ENCODE measurements around the gene CEBPE.
A peak's percentile ranks its signal among the peaks of the same experiment; 100 is the strongest.

The CEBPE gene

DNA sequence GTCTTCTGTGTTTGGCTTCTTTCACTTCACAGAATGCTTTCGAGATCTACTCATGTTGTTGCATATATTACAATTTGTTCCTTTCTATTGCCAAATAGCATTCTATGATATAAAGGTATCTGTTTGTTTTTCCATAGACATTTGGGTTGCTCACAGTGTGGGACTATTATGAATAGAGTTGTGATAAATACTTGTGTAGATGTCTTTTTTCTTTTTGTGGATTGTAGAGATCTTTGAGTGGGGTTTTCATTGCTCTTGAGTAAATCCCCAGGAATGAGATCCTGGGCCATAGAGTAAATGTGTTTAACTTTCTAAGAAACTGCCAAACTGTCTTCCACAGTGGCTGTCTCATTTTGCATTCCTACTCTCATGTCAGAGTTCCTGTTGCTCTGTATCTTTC lies 24.9 kb upstream of the CEBPE start:
- DNase-seq: no peak

DNA sequence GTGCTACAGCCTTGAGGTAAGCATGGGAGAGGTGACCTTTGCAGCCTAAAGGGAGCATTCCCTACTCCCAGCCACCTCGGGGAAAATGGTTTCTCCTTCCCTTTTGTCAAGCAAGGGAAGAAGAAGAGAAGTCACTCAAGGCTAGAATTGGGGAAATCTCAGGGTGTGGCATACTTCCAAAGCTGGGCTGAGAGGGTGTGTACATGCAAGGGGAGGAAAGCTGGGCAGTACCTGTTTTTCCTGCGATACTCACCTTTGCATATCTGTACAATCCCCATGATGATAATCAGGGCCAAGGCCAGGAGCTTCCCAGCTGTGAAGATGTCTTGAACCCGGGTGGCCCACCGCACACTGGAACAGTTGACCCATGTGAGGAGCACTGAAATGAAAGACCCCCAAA lies 23.8 kb upstream of the CEBPE start:
- no peak for DNase-seq

DNA sequence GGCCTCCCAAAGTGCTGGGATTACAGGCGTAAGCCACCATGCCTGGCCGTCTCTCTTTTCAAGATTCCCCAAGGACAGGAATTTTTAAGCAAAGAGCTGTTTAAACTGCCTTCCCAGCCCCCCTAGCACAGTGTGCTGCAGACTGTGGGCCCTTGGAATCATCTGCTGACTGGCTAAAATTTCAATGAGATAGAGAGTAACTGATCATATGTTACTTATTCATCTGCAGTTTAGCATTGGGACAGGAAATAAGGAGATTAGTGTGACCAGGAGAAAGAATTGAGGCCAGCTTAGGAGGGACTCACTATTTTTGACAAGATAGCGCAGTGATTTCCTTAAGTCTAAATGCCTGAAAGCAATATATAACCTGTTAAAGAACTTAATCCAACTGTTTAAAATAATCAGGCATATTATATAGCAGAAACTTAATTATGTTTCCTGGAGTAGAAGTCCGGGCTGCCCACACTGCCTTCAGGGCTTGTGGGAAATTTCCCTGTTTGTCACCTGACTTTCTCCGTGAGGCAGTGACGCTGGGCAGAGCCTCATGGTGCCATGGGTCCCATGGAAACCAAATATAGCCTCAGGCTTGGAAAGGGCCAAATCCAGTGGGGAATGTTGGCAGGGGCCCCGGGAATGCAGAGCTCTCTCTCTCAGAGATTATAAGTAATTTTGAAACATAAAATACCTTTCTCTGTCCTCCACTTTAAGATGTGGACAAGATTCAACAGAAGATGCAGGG lies 22.8 kb upstream of the CEBPE start:
- no peak for DNase-seq

DNA sequence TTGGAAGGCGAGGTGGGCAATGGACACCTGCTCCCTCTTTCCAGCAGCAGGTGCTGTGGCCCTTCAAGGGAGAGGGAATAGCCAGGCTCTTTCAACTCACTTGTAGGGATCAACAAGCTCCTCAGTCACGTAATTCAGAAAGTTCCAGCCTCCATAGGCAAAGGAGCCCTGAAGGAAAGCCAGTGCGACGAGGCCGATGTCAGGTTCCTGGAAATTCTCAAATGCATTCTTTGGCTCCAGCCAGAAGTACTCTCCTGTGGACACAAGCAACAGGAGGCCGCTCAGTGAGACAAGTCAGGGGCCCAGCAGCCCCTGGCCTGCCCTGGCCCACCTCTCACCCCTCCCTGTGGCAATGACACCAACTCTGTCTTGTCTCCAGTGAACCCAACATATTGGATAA lies 21.3 kb upstream of the CEBPE start:
- DNase-seq: no peak

DNA sequence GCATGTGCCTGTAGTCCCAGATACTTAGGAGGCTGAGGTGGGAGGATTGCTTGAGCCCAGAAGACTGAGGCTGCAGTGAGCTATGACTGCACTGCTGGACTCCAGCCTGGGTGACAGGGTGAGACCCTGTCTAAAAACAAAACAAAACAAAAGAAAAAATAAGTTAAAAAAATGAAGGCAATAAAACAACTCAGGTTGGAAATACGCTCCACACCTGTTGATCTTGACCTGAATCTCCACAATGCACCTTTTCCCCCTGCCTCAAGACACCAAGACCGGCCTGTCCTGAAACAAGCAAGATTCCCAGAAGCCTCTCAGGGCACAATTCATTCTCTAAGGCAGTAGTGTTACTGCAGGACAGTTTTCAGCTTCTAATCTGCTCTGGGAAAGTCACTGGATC lies 20.8 kb upstream of the CEBPE start:
- DNase-seq: no peak

GRCh38 chr14:23137813-23138535 lies 18.9 kb upstream of the CEBPE start:
- DNase-seq: no peak

GRCh38 chr14:23137192-23137812 lies 18.2 kb upstream of the CEBPE start:
- DNase-seq: no peak

DNA sequence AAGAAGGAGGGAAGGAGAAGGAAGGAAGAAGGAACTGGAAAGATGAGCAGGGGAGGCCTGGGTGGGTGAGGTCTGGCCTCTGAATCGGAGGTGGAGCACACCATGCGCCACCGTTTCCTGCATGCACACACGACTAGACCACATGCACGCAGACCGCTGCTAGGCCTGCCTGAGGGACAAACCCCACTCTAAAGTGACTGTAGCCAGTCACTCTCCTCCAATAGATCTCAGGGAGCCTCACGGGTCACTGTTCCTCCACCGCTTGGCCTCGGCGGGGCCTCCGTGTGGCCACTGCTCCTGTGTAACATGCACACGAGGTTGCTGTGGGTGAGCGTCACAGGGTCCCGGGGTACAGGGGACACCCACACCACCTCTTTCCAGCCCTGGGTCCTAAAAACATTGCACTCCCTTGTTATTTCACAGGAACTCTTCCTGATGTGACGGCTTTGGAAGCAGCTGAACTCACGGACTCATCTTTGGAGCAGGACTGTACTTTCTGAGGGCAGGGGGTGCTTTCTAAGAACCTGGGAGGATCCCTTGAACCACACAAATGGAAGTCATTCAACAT lies 17.6 kb upstream of the CEBPE start:
- DNase-seq: no peak

DNA sequence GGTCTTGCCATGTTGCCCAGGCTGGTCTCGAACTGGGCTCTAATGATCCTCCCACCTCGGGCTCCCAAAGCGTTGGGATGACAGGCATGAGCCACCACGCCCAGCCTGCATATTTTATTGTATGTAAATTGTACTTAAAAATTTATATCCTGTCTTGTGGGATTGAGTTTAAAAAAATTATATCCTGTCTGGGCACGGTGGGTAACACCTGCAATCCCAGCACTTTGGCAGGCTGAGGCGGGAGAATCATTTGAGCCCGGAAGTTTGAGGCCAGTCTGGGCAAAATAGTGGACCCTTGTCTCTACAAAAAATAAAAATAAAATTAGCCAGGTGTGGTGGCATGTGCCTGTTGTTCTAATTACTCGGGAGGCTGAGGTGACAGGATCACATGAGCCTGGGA lies 13.9 kb upstream of the CEBPE start:
- no peak for DNase-seq

DNA sequence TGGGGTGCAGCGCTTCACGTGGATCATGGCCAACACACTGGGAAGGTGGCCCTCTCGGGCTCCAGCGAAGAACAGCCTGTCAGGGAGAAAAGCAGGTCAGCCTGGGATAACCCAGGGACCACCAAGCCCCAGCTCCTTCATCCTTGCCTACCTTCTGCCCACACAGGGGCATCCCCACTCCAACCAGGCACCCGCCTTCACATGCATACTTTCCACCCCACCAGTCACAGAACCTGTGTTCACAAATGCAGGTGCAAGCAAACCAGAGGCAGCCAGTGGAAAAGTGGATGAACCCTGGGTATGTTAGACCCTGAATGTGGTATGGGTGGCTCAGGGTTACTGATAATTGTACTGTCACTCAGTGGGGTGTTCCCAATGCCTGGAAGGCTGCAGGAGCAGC lies 12.4 kb upstream of the CEBPE start:
- DNase-seq: no peak

DNA sequence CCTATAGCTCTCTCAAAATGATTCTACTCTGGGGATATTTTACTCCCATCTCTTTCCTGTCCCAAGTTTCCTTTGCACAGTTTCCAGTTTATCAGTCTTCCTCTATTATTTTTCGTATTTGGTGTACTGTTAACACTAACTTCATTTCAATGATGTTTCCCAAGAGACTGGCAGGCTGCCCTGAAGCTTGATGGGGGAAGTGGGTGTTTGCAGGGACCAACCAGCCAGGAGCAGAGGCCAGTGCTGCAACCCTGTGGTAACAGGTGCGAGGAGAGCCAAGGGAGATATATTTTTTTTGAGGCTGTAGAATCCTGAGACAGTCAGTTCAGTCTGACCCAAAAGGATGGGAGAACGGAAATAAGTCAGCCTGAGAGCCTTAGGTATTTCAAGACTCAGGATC lies 11.8 kb upstream of the CEBPE start:
- no peak for DNase-seq

GRCh38 chr14:23129759-23130316 lies 10.8 kb upstream of the CEBPE start:
- no peak for DNase-seq

DNA sequence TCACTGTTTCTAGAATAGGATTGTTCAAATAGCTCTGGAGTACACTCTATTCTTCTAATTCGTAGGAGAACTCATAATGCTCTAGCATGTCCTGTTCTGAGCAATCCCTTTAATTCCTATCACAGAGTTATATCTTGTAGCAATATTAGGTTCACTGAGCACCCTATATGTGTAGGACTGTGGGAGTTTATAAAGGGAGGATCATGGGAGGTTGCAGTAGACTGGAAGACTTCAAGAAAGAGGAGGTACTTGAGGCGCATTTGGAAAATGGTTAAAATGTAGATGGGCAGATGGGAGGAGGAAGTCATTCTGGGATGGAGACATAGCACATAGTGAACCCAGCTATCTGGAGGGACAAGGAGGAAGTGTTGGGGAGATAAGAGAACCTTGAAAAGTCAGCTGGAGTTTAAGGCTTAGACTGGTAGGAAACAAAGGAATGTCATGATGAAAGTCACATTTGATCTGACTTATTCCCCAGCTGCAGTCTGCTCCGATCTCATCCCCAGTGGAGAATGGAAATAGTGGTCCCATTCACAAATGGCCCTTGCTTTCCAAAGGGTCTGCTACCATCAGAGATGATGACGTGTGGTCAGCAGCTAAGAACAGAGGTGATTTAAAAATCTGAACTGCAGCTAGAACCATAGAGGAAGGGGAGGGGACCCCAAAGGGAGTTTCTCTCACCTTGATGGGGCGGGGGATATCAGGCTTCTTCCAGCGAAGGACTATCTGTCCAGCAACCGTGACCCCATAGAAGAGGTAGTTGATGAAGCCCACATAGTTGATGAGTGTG lies 10.1 kb upstream of the CEBPE start:
- DNase-seq: no peak

DNA sequence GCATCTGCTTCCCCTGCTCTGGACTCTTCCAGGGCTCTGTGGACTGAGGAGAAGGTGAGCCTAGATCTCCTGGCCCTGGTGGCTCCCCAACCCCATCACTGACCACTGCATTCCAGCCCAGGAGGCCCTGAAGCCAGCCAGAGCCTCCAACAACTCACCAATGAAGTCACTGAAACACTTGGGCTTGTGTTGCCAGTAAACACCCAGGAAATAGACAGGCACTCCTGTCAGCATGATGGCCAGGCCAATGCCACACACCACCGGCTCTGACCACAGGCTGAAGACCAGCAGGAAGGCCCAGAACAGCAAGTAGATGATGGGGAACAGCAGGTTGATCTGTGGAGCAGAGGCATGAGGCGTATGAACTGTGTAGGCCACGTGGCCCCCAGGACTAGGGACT lies 8.8 kb upstream of the CEBPE start:
- no peak for DNase-seq

- no peak for DNase-seq
Measured at GRCh38 chr14:23126548-23127278, 7.7 kb upstream of the CEBPE start.

DNA sequence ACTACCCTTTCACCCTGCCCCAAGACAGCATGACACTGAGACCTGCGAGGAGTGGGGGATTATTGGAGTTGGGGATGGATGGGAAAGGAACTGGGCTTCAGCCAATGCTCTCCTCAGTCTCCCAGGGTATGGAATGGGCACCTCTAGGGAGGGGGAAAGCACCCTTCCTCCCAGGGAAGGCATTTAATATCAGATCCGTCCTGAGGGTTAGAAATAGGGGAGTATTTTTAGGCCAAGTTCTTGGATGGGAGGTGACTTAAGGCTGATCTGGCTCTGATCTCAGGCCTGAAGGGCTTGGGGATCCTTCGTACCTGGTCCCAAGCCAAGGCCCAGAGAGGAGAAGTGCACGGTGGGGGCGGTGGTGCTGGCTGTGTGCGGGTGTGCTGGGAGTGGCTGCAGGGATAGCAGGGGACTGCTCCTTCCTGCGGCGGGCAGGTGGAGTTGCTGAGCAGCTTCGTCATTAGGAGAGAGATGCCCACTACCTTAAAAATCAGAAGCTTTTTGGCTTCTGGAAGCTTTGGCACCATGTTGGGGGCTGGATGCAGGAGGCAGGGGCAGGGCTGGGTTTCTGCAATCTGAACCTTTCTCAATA lies 7.0 kb upstream of the CEBPE start:
- DNase-seq: no peak

- no peak for DNase-seq
Measured at GRCh38 chr14:23125011-23125410, 6.0 kb upstream of the CEBPE start.

GRCh38 chr14:23124337-23124954 lies 5.4 kb upstream of the CEBPE start:
- no peak for DNase-seq

DNA sequence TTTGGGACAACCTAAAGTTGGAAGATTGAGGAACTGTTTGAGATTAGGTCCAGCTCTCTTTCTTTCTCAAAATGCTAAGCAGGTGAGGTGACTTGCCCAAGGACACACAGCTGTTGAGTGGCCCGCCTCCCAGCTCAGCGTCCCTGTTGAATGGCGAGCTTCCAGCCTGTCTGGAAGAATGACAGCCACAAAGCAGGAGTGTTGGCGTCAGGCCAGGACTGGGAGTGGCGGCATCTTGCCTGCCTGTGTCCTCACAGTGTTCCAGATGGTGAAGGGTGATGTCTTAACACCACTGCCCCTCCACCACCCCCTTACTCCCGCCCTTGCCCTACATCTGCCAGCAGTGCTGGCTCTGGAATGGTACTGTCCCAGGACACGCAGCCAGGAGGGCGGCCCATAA lies 4.4 kb upstream of the CEBPE start:
- no peak for DNase-seq

DNA sequence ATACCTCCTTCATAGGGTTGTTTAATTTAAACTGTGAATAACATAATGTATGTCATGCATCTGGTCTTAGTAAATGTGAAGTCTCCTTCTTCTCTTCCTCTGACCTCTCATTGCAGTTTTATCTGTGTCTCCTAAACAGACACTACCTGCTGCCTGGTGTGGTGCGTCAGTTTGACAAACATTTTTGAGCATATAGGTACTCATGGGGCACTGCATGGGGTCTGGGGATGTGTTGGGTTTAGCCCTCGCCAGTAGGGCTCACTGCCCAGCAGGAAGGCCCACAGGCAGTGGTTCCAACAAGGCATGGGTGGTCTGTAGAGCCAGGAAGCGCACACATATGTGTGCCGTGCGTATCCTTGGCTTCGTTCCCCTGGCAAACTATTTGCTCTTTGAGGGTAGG lies 3.0 kb upstream of the CEBPE start:
- no peak for DNase-seq

GRCh38 chr14:23121361-23121771 lies 2.3 kb upstream of the CEBPE start:
- DNase-seq: peak; percentile 71

Data from right kidney (tissue), 1 donor.